IMR-90 (cell line): Measurements from ENCODE around the gene ITPR3.

Source experiments
- BHLHE40 ChIP-seq: fragments of 150-350 bp; IDR thresholded peaks from 2 replicates; pipeline ENCODE4 v1.6.1; 2016; ENCODE audit warnings: mild to moderate bottlenecking, low read depth, low read length
- CEBPB ChIP-seq: IDR thresholded peaks from 2 replicates; pipeline ENCODE4 v1.6.1; 2012; ENCODE audit warnings: low read depth, low read length, improper control_type of control experiment
- CHD1 ChIP-seq: IDR thresholded peaks from 2 replicates; pipeline ENCODE4 v1.6.1; 2012; ENCODE audit warnings: low read depth, low read length, improper control_type of control experiment
- CTCF ChIP-seq: conservative IDR thresholded peaks from 2 replicates; pipeline ENCODE4 v1.5.1; 2012; ENCODE audit warnings: mild to moderate bottlenecking, low read depth, low read length, improper control_type of control experiment
- ELK1 ChIP-seq: fragments of 150-350 bp; IDR thresholded peaks from 2 replicates; pipeline ENCODE4 v1.6.1; 2016; ENCODE audit warnings: low read depth, mild to moderate bottlenecking, low read length, moderate library complexity, borderline replicate concordance
- FOS ChIP-seq: fragments of 150-350 bp; IDR thresholded peaks from 2 replicates; pipeline ENCODE4 v1.6.1; 2016; ENCODE audit warnings: low read depth, low read length
- MAZ ChIP-seq: IDR thresholded peaks from 2 replicates; pipeline ENCODE4 v1.6.1; 2012; ENCODE audit warnings: low read depth, mild to moderate bottlenecking, low read length, improper control_type of control experiment, moderate library complexity, borderline replicate concordance
- POLR2A ChIP-seq: IDR thresholded peaks from 2 replicates; pipeline ENCODE4 v1.6.1; 2012; ENCODE audit warnings: mild to moderate bottlenecking, low read depth, low read length
- RAD21 ChIP-seq: IDR thresholded peaks from 2 replicates; pipeline ENCODE4 v1.6.1; 2012; ENCODE audit warnings: low read length, improper control_type of control experiment
- RCOR1 ChIP-seq: IDR thresholded peaks from 2 replicates; pipeline ENCODE4 v1.6.1; 2012; ENCODE audit warnings: mild to moderate bottlenecking, low read length, improper control_type of control experiment; ENCODE audit not compliant: insufficient replicate concordance
- RFX5 ChIP-seq: IDR thresholded peaks from 2 replicates; pipeline ENCODE4 v1.8.0; 2012; ENCODE audit warnings: low read depth, mild to moderate bottlenecking, low read length, moderate library complexity
- SMC3 ChIP-seq: fragments of 150-350 bp; IDR thresholded peaks from 2 replicates; pipeline ENCODE4 v1.6.1; 2016; ENCODE audit warnings: low read depth, mild to moderate bottlenecking, antibody characterized with exemption, low read length, moderate library complexity
- USF2 ChIP-seq: fragments of 150-350 bp; IDR thresholded peaks from 2 replicates; pipeline ENCODE4 v1.6.1; 2017; ENCODE audit warnings: mild to moderate bottlenecking, antibody characterized with exemption, low read length, low read depth

GRCh38 chr6:33678932-33679490 lies 57.9 kb downstream of the ITPR3 start:
- no peak for TF ChIP-seq CTCF
- no peak for TF ChIP-seq RFX5
- TF ChIP-seq POLR2A = no peak
- no peak for TF ChIP-seq USF2
- TF ChIP-seq RCOR1 = no peak
- no peak for TF ChIP-seq SMC3
- no peak for TF ChIP-seq FOS
- no peak for TF ChIP-seq CHD1
- no peak for TF ChIP-seq ELK1
- no peak for TF ChIP-seq MAZ
- TF ChIP-seq RAD21 = no peak
- TF ChIP-seq BHLHE40 = no peak
- TF ChIP-seq CEBPB = no peak
